ENCODE measurements around the gene ADGRG7. TPM values are rescaled to one million over a fixed set of nuclear protein-coding genes. Genes with fewer than 3 reads are reported as not detected.

The ADGRG7 gene
- total and polyA plus RNA-seq, 2 of the 13 experiments (the other 11 are each of a cell fraction or from before 2014, with no cell fraction given) = not detected

DNA sequence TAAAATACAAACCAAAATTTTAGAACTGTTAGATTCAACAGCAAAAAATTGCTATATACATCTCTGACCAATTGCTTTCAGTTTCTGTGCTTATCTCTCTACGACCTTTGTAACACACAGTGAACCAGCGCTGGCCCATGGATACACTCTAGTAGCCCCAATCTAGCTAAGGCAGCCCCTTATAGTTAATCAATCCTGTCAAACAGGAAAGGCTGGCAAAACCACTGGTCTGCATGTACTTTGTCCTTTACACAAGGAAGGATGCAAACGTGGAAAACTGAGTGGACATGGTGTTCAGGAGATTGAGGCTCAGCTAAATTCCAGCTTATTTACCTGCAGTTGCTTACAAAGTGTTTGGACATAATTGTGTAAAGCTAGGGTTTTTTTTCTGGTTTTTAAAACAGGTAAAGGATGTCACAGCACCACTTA is 25.9 kb downstream of the ADGRG7 start (continued):
- TF ChIP-seq, protein P1, sequence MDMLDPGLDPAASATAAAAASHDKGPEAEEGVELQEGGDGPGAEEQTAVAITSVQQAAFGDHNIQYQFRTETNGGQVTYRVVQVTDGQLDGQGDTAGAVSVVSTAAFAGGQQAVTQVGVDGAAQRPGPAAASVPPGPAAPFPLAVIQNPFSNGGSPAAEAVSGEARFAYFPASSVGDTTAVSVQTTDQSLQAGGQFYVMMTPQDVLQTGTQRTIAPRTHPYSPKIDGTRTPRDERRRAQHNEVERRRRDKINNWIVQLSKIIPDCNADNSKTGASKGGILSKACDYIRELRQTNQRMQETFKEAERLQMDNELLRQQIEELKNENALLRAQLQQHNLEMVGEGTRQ (IDR thresholded peaks at IDR 0.05; ENCODE audit: low read depth, low read length) = no peak
- TF ChIP-seq, protein P1 (CRISPR knock-in tag; IDR thresholded peaks at IDR 0.05; ENCODE audit: borderline replicate concordance) = no peak
- TF ChIP-seq MTF1 (CRISPR knock-in tag; IDR thresholded peaks at IDR 0.05) (no peak), PITX1 (CRISPR knock-in tag; IDR thresholded peaks at IDR 0.05) (0 out of 2 replicates have a peak, but pooled peaks have one; percentile 26), SP4 (CRISPR knock-in tag; IDR thresholded peaks at IDR 0.05) (no peak), ZNF33B (CRISPR knock-in tag; IDR thresholded peaks at IDR 0.05) (no peak), ZXDC (CRISPR knock-in tag; IDR thresholded peaks at IDR 0.05) (no peak), MAZ (IDR thresholded peaks at IDR 0.05; ENCODE audit: borderline replicate concordance, low read depth, low read length) (no peak), MAZ (CRISPR knock-in tag; IDR thresholded peaks at IDR 0.05; ENCODE audit: low read depth) (no peak), SOX13 (IDR thresholded peaks at IDR 0.05) (no peak), SOX13 (CRISPR knock-in tag; conservative IDR thresholded peaks at IDR 0.05 in 1 of 2, IDR thresholded peaks at IDR 0.05 in 1 of 2) (no peak), AKAP8 (CRISPR knock-in tag; IDR thresholded peaks at IDR 0.05) (no peak), TBX2 (CRISPR knock-in tag; IDR thresholded peaks at IDR 0.05; ENCODE audit: borderline replicate concordance) (no peak), ZNF432 (CRISPR knock-in tag; IDR thresholded peaks at IDR 0.05; ENCODE audit: borderline replicate concordance) (no peak), YY1 (IDR thresholded peaks at IDR 0.05; ENCODE audit: insufficient read depth, insufficient replicate concordance, low read depth, low read length) (no peak), RCOR2 (CRISPR knock-in tag; IDR thresholded peaks at IDR 0.05) (no peak), ZHX1 (CRISPR knock-in tag; IDR thresholded peaks at IDR 0.05; ENCODE audit: low read depth) (no peak), ZFP37 (CRISPR knock-in tag; IDR thresholded peaks at IDR 0.05; ENCODE audit: borderline replicate concordance) (no peak), TCF12 (IDR thresholded peaks at IDR 0.05) (no peak), TCF12 (CRISPR knock-in tag; IDR thresholded peaks at IDR 0.05) (no peak), NKX3-1 (CRISPR knock-in tag; IDR thresholded peaks at IDR 0.05) (no peak)
- TF ChIP-seq, protein P2, sequence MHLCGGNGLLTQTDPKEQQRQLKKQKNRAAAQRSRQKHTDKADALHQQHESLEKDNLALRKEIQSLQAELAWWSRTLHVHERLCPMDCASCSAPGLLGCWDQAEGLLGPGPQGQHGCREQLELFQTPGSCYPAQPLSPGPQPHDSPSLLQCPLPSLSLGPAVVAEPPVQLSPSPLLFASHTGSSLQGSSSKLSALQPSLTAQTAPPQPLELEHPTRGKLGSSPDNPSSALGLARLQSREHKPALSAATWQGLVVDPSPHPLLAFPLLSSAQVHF (CRISPR knock-in tag; IDR thresholded peaks at IDR 0.05) = no peak
